Limb (tissue), 2 donors: ENCODE results near the gene SLC13A5.
"Not testable (repeated sequence)": the region's sequence is repeated elsewhere in the genome, so short reads cannot be mapped to it uniquely, and the experiment has no call there.

Source experiments
- DNase-seq, 2 donors: peaks; one replicate each; pipeline ENCODE4 v3.0.0-alpha.2; 2016; ENCODE audit errors: extremely low spot score in 2 of 2

SLC13A5 gene

DNA sequence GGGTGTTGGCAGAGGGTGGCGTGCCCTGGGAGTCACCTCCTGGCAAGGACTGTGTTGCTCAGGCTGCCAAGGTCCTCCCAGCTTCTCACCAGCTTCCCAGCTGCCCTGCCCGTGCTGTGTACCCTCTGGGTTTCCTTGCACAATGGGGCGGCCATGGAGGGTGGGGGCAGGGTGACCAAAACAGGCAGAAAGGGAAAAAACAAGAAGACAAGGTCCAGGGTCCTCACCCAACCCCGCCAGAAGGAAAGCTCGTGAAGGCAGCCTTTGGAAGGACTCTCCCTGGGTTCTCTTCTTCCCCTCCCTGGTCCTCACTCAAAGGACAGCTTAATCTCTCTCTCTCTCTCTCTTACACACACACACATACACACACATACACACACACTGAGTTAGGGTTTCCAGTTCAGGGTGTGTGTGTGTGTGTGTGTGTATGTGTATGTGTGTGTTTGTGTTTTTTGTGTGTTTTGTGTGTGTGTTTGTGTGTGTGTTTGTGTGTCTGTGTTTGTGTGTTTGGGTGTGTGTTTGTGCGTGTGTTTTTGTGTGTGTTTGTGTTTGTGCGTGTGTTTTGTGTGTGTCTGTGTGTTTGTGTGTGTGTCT lies 2.0 kb downstream of the SLC13A5 start:
- no peak for DNase-seq

DNA sequence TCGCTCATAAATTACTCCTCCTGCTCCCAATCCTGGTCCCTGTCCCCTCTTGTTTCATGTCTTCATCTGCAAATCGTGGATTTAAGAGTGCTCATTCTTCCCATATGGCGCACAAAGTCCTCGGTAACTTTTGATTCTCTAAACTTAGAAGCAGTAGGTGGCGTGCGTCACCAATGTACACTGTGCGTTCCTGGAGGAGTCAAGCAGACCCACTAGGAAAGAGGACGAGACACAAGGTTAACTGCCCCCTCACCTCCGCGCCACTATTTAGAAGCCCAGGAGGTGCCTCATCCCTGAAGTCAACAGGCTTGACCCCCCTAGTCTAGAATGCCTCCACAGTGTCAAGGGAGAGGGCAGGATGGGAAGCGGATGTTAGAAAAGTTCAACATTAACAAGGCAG lies 2.9 kb downstream of the SLC13A5 start:
- DNase-seq, result no peak

DNA sequence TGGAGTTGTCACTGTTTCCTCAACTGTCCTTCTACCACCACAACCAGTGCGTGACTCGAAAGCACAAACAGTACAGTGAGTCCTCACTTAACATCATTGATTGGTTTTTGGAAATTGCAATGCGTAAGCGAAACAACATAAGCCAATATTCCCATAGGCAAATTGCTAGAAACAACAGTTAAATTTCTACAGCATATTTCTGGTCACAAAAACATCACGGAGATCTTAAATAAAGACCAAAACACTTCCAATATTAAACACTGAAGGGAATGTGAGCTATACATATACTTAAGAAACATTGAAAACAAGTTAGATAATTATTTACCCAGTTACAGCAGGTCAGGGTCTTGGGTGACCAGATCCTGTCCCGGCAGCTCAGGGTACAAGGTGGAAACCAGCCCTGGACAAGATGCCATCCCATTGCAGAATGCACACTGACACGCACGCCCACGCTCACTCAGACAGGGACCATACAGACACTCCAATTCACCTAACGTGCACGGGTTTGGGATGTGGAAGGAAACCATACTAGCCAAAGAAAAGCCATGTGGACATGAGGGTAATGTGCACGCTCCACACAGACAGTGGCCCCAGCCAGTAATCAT lies 4.7 kb downstream of the SLC13A5 start:
- no peak for DNase-seq

- DNase-seq, result no peak
These were observed 6.2 kb downstream of the SLC13A5 start for GRCh38 chr17:6706996-6707395.

GRCh38 chr17:6706499-6706898 lies 6.7 kb downstream of the SLC13A5 start:
- DNase-seq, result no peak

GRCh38 chr17:6704470-6705052 lies 8.6 kb downstream of the SLC13A5 start:
- no peak for DNase-seq

DNA sequence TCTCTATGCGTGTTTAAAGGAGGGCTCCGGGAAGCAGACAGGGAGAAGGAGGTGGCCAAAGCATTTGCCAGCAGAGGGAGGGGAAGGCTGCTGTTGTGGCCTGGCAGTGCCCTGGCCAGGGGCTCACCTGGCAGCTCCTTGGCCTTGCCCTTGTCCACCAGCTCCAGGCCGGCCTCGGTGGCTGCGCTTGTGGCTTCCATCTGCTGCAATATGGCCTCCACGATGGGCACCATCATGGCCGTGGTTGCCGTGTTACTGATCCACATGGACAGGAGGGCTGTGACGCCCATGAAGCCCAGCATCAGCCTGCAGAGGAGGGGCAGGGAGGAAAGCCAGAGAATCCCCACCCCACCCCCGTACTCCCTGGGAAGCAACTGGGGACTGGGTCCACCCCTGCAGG lies 9.4 kb downstream of the SLC13A5 start:
- DNase-seq, result no peak

- no peak for DNase-seq
These were observed 10.5 kb downstream of the SLC13A5 start for GRCh38 chr17:6702567-6703215.

DNA sequence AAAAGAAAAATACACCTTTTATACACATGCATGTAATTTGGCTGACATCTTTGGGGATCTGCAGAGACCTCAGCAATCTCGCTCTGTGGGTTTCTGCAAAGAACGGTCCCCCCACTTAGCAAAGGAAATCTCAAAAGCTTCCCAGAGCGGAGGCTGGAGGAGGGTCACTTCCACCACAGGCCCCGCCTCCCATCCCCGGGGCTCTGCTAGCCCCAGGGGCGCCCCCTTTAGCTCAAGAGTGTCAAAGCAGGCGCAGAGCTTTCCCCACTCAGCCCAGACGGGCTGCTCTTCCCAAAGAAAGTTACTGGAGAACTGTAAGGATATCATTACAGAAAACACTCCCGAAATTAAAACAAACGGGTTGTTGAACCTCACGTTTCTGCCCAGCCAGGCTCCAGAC lies 11.4 kb downstream of the SLC13A5 start:
- DNase-seq, result peak in 1 of 2 donors; percentile 34

- DNase-seq, result no peak
These were observed 12.2 kb downstream of the SLC13A5 start for GRCh38 chr17:6700948-6701307.

GRCh38 chr17:6699997-6700947 lies 12.9 kb downstream of the SLC13A5 start:
- DNase-seq, result no peak

DNA sequence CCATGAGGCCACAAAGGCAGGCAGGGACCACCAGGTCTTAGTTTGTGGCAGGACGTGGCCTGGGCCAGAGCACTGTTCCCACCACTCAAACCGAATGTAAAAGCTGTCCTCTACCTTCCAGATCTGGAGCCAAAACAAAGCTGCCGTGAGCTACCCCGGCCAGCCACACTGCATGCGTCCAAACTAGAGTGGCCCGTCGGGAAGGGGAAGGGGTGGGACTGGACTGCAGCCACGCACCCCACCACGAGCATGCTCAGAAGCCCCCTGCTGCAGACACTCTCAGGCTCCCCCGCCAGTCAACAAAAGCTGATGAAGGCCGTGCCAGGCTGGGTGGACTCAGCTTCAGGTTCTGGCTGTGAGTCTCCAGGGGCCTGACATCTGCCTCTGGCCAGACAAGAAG lies 15.2 kb downstream of the SLC13A5 start:
- no peak for DNase-seq

- peak in 1 of 2 donors; percentile 7 for DNase-seq
These were observed 16.3 kb downstream of the SLC13A5 start for GRCh38 chr17:6696906-6697305.

- DNase-seq, result peak in 1 of 2 donors; percentile 2
These were observed 17.6 kb downstream of the SLC13A5 start for GRCh38 chr17:6695565-6695964.

GRCh38 chr17:6695051-6695450 lies 18.1 kb downstream of the SLC13A5 start:
- DNase-seq, result no peak

GRCh38 chr17:6691958-6692357 lies 21.2 kb downstream of the SLC13A5 start:
- not testable (repeated sequence) for DNase-seq

DNA sequence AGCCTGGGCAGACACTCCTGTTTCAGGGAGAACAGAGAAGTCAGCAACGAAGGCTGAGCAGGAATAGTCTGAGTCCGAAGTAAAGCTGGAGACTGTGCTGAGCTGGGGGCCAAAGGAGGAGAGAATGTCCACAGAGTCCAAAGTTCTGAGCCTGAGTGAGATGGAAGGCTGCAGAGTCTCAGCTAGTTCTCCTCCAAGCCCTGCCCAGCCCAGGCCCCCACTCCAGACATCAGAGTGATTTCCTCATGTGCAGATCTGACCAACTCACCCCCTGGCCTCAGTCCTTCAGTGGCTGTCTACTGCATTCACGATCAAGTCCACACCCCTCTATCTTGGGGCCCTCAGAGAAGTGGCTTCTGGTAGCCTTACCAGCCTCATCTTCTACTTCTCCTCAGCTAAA lies 21.6 kb downstream of the SLC13A5 start:
- DNase-seq, result no peak

DNA sequence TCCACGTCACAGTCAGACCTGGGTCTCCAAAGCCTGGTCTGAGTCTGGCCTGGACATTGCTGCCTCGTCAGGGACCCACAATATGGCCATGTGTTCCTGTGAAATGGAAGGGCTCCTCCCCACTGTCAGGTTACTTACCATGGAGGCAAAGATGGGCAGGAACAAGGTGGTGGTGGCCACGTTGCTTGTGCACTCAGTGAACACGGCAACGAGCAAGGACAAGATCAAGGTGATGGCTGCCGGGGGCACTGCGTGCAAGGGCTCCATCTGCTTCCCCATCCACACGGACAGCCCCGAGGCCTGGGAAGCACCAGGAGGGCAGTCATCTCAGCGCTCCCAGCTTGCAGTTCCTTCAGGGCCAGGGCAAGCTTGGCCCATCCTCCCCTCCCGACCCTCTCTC lies 22.5 kb downstream of the SLC13A5 start:
- no peak for DNase-seq

DNA sequence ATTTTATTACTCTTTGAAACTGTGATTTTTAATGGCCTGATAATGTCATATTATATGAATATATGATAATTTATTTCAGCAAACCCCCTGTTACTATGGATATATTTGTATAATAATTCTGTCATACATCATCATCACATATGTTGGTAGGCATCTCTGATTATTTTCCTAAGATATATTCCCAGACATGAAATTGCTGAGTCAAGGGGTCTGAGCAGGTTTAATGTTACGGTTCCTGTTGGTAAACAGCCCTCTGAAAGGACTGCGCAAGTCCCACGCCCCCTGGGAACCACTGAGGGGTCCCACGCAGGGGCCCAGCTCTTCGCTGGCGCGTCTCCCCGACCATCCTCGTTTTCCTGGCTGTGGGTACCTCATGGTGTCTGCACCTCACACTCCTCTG lies 24.2 kb downstream of the SLC13A5 start:
- no peak for DNase-seq

GRCh38 chr17:6686026-6686425 lies 27.1 kb downstream of the SLC13A5 start:
- DNase-seq, result no peak

- no peak for DNase-seq
These were observed 28.0 kb downstream of the SLC13A5 start for GRCh38 chr17:6684881-6685767.
